ENCODE results near the gene FOXP1.

Gene FOXP1

DNA sequence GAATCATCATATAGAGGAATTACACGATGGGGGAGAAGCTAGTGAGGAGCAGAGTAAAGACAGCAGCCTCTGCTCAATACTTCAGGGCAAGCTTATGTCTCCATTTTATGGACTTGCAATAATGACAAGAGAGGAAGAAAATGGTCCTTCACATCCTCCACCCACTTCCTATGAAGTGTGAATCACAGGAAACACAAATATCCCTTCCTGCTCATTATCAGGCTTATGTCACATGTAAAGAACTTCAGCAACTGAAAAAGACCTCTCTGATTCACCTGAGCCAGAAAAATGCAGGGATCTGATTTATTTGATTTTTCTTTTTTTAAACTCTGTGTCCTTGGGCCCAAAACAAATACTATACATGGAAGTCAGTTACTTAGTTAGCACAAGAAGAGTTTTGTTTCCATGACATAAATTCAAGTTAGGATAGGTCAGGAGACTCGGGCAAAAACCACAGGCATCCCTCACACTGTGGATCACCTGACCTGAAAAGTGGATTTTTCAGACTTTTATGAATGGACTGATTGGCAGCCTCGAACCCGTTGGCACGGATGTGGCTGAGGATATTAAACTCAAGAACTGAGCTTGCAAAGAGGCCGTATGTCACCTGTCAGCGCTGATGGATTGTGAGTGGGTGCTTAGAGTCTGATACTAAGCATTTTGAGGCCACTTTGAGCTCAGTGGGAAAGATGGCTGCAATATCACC is 650.3 kb downstream of the FOXP1 start:
- peak in 1 of 3 experiments; percentile 29 for DNase-seq

DNA sequence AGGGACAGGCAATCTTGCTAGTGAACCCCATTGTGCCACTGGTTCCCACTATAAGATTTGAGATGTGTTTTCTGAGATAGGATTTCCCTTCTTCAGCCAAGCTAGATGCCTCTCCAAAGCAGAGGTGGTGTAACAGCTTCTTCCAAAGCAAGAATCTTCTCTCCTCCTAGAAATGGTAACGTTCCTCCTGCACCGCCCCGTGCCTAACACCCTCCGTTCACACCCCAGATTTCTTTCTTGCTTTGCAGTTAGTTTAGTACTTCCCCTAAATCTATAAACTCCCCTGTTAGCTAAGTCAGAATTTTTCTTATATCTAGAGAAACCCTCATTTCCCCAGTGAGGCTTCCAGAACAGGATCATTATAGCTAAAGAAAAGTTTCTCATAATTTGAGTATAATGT is 653.5 kb downstream of the FOXP1 start:
- no peak for DNase-seq

DNA sequence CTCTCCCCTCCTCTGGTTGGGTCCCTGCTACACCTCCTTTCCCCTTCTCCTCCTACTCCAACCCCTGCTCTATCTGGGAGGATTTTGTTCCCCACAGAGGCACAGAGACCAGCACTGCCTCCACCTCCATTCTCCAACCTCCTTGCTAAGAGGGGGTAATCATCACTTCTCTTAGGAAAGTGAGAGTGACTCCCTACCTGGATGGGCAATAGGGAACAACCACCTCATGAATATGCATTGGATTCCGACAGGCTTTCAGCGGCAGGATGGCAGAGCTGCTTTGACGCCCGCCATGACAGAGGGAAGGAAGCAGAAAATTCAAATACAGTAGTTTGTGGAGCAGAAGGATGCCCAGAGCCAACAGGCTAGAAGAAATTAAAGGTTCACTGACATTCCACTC is 656.3 kb downstream of the FOXP1 start:
- no peak for DNase-seq

DNA sequence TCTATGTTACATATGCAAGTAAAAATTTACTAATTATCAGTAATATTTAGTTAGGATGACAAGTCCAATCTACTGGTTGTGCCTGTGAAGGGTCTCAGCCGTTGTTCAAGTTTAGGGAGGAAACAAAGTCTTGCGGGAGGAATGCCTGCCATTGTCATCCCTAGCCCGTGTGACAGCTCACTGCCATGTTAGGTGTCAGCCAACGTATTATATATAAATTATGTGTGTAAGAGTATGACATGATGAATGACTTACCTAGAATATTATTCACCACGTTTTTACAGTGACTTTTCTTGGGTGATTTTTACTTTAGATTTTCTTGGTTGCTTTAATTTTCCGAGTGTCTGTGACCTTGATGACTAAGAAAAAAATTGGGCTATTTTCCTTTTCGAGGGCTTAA is 656.7 kb downstream of the FOXP1 start:
- no peak for DNase-seq

DNA sequence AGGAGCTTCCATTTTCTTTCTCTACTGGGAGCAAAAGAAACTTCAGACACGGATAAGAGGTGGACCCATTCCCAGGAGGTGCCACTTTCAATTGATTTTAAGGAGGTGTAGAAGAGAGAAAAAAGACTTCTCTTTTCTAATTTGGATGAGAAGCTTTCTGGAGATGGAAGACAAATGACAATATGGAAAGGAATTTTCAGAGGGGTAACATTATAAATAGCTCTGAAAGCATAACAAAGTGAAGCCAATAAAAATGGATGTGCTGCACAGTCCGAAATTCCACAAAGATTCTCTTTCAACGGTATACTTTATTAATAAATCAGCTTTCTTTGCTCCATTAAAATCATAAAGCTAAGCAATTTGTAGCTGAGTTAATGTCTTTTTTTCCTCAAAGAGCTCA is 663.9 kb downstream of the FOXP1 start:
- DNase-seq = no peak

DNA sequence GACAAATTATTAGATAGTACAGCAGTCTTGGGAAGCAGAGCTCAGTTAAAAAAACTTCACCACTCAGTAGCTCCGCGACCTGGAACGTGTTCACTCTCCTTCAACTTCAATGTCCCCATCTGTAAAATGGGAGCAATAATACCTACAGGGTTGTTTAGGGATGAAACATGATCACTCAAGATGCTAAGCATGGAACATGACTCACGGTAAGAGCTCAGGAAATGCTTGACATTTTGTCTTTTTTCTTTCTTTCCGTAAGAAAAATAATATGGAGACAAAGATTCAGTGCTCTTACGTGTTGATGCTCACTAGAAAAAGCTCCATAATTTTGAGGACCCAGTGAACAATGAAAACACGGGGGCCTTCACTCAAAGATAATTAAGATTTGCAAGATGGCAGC is 664.4 kb downstream of the FOXP1 start:
- DNase-seq = no peak

DNA sequence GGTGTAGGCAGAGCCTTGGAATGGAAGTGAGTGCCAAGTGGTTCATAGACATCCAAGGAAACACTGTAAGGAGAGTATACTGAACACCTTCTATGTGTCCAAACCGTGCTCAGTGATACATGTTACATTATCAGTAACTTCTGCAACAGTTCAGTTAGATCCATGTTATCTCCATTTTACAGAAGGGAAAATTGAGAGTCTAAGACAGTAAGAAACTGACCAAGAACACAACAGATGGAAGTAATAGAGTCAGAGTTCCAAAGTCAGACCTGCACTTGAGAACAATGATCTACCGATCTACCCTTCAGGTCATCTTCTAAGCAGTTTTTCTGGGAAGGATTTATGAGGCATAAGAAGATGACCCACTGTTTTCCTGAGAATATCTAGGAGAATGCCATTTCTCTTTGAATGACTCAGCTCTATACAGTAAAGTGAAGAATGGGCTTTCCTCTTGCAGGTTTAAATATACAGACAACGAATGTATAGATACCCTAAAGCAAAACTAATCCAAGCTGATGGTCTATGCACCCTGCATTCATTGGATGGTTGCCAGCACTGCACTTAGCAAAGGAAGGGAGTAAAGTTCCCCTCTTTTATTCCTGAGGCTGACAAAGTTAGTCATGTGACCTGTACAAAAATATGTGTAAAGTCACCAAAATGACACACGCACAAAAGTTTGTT is 667.0 kb downstream of the FOXP1 start:
- peak; percentile 0 to 52 (median 1) for DNase-seq

DNA sequence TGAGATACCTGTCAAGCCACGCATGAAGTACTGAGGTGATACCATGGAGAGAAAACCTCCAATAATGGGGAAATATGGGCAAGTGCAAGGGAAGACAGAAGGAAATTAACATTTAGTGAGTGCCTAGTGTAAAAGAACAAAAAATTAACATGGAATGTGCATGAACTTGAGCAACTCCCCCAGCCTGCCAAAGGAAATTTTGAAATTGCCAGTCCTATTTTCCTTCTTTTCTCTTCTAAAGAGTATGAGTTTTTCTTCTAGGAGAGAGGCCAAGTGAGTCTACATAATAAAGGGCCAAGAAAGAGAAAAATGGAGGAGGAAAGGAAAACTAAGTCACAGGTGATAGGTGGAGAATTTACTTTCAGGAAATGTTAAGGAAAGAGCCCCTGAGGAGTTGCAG is 668.7 kb downstream of the FOXP1 start:
- DNase-seq = no peak

DNA sequence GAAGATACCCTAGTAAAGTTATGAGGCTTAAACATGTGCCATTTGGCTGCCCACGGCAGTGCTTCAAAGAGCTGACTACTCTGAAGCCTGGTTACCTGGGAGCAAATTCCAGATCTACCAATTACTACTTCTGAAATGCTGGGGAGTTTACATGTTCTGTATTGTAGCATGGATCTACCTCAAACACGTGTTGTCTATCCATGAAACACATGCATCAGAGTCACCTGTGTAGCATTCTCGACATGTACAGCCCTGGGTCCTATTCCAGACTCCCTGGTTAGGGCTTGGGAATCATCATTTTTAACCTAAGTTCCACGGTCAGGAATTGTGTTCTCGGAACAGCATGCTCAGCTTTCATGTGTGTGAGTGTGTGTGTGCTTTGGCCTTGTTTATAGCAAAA is 671.8 kb downstream of the FOXP1 start:
- no peak for DNase-seq

DNA sequence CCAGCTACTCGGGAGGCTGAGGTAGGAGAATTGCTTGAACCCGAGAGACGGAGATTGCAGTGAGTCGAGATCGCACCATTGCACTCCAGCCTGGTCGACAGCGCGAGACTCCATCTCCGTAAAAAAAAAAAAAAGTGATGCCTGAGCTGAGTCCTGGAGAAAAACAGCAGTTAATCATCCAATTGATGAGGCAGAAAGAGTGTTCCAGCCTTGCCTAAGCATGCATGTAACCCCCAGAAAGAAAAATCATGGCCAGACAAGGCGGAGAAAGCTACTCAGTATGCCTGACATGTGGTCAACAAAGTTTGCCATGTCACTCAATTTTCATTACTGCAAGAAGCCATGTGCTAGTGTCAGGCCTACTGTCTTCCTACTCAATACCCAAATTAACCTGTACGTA is 678.0 kb downstream of the FOXP1 start:
- DNase-seq = no peak
